DOHH2 (cell line): ENCODE measurements around the gene CSNK2B.

Source experiments
- EZH2phosphoT487 ChIP-seq: fragments of 200-600 bp; sonication (generic); IDR thresholded peaks from 2 replicates; pipeline ENCODE4 v1.6.1; 2017; ENCODE audit warnings: borderline replicate concordance, mild to moderate bottlenecking, antibody characterized with exemption, low read length, moderate library complexity, mixed read lengths
- TF ChIP-seq, protein P1 (sequence below): fragments of 200-600 bp; sonication (generic); IDR thresholded peaks from one replicate; pipeline ENCODE4 v1.5.1; 2014; ENCODE audit warnings: antibody characterized with exemption, mild to moderate bottlenecking, low read depth, low read length; ENCODE audit not compliant: poor library complexity, severe bottlenecking

DNA sequence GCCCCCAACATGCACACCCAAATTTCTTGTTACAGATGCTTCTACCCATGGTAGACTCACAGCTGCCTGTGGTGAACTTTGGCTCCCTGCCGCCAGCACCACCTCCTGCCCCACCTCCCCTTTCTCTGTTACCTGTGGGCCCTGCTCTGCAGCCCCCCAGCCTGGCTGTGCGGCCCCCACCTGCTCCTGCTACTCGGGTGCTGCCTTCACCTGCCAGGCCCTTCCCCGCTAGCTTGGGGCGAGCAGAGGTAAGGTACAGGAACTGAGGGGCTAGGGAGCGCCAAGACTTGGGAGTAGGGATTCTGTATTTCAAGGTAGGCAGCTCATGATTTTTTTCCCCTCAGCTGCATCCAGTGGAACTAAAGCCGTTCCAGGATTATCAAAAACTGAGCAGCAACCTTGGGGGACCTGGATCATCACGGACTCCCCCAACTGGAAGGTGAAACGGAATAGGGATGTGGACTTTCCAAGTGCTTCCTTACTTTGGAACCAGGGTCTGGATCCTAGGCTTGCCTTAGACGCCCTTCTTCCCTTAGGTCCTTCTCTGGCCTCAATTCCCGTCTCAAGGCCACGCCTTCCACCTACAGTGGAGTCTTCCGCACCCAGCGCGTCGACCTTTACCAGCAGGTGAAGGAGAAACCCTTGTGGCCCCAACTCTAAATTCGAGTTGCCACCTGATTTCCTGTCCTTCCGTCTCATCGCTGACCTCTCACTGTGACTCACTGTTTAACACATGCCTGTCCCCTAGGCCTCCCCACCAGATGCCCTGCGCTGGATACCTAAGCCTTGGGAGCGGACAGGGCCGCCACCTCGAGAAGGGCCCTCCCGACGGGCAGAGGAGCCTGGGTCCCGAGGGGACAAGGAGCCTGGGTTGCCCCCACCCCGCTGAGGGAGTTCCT, 28.9 kb upstream of the CSNK2B start:
- TF ChIP-seq, protein P1, sequence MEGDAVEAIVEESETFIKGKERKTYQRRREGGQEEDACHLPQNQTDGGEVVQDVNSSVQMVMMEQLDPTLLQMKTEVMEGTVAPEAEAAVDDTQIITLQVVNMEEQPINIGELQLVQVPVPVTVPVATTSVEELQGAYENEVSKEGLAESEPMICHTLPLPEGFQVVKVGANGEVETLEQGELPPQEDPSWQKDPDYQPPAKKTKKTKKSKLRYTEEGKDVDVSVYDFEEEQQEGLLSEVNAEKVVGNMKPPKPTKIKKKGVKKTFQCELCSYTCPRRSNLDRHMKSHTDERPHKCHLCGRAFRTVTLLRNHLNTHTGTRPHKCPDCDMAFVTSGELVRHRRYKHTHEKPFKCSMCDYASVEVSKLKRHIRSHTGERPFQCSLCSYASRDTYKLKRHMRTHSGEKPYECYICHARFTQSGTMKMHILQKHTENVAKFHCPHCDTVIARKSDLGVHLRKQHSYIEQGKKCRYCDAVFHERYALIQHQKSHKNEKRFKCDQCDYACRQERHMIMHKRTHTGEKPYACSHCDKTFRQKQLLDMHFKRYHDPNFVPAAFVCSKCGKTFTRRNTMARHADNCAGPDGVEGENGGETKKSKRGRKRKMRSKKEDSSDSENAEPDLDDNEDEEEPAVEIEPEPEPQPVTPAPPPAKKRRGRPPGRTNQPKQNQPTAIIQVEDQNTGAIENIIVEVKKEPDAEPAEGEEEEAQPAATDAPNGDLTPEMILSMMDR = no peak
- no peak for TF ChIP-seq EZH2phosphoT487
